Activated CD4-positive, alpha-beta T cell treated with anti-CD3 and anti-CD28 coated beads, Interleukin-2, amount 50 U/mL, for 4 hours (primary cell): ENCODE measurements around the gene CAPNS2.

Experiments
- DNase-seq, 2 experiments: peaks; one replicate each; pipeline ENCODE4 v3.0.0-alpha.2; 2020

The CAPNS2 gene

DNA sequence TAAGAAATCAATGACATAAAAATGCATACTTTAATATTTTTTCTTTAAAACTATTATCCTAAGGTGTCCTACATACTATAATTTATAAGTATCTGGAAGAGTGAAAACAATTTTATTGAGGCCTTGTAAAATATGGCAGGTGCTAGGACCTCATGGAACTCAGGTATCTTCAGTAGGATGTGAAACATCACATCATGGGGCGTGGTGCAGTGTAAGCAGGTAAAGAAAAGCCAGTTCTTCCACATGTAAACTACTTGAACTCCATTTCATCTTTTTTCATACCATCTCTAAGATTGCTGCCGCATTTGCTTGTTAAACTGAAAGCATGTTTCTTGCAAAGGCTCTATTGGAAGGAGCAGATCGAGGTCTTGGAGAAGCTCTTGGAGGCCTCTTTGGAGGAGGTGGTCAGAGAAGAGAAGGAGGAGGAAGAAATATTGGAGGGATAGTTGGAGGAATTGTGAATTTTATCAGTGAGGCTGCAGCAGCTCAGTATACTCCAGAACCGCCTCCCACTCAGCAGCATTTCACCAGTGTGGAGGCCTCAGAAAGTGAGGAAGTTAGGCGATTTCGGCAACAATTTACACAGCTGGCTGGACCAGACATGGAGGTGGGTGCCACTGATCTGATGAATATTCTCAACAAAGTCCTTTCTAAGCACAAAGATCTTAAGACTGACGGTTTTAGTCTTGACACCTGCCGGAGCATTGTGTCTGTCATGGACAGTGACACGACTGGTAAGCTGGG is at the start of gene CAPNS2:
Gene CAPNS2 (plus strand): TSS at position 253 of the 744 bp plus-strand sequence. CDS start 73 bp downstream, at position 326.
- no peak for DNase-seq

DNA sequence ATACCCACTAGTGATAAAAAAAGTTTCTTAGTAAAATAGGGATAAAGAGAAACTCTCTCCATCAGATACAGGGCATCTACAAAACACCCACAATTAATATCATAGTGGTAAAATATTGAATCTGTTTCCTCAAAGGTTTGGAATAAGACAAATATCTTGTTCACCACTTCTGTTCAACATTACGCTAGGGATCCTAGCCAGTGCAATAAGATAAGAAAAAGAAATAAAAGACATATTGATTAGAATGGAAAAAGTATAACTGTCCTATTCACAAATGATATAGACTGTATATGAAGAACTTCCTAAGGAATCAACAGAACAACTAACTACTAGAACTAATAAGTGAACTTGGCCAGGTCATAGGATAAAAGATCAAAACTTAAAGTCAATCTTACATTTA is 44.7 kb upstream of the CAPNS2 start:
- no peak for DNase-seq

DNA sequence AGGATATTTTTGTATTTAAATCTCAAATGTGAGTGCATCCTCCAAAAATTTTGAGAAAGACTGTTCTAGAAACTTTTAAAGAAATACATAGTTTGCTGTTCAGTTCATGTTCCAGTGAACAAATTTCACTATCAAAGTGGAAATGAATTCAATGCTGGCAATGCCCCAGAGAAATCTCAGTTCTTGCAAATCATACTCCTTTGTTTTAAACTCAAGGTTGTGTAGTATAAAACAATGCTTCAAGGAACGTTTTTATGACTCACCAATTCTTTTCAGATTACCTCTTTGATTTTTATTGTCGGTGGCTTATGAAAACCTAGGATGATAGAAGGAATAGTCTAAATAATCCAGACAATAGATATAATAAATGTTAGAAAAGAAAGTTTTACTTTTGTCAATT is 40.0 kb upstream of the CAPNS2 start:
- no peak for DNase-seq

DNA sequence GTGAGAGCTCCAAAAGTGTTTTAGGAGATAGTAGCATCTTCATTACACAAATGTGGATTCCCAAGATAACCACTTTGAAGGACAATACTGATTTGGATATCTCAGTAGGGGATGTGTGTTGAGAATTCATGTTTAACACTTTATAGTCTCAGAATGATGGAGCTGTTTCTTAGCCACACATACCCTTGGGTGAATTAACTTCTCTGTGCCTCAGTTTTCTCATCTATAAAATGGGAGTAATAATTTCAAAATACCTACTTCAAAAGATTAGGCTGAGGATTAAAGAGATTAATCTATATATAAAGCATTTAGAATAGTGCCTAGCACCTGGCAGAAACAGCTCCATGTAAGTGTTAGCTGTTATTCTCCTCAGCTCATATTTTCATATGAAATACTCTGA is 38.6 kb upstream of the CAPNS2 start:
- no peak for DNase-seq

DNA sequence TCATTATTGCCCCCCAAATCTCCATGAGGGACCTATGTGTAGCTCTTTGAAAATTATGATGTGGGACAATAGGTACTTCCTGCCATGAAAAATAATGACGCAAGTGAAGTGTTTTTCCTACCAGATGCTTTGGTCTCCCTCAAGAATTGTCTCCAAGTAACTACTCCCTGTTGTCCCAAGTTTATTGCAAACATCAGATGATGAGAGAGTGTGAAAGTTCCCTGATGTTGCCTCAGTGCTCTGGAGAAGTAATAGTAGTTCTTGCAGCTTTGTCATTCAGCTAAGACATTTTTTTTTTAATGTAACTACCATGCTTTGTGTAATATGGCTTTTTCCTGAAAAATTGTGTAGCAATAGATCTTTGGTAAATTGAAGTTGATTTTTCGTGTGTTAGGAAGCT is 37.5 kb upstream of the CAPNS2 start:
- no peak for DNase-seq

DNA sequence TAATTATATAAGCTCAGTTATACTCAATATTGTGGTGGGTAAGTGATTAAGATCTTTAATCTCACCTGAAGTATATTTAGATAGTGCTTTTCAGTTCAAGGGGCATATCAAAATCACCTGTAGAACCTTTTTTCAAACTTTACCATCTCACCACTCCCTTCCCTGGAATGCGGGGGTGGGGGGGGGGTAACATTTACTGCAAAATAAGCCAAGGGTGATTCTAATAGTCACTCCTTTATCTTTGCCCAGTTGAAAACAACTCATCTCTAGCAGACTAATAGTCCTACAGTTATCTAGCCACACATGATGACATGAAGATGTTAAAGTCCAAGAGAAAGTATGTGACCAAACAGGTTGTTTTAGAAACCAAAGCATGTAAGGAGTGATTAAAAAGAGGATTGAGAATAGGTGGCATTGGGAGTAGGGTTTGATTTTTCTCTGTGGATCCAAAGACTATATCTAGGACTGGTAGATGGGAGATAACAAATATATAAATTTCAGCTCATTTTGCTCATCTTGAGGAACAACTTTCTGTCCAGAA is 36.1 kb upstream of the CAPNS2 start:
- DNase-seq = no peak

DNA sequence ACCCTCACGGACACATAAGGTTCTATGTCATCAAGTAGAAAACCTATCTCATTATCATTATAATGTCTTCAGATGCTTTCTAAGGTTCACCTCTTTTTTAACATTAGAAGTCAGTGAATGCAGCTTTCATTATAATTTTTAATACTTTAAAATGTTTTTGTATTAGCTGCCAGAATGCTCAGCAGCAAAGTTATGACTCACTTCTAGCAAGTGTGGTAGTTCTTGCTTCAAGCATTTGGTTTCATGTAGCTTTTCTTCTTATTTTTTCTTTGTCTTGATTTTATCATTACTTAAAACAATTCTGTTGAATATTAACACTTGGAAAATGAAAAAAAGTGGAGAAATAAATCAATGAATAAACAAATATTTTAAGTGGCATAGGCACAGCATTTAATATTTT is 34.3 kb upstream of the CAPNS2 start:
- no peak for DNase-seq

DNA sequence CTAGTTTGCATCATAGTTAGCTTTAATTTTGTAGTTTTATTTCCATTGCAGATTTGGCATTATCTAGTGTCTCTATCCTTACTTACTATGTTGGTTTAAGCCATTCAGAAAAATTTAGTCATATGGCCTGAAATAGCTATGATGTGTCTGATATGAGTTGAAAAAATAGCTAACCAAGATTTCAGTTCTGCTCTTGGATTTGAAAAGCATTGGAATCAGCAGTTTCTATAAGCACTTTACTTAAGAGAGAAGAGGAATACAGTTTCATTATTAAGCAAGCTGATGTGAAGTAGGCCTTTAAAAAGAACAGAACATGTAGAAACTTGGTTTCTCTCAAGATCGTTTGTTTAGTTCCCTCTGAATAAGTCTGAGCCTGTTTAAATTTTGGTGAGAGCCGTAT is 31.7 kb upstream of the CAPNS2 start:
- no peak for DNase-seq

DNA sequence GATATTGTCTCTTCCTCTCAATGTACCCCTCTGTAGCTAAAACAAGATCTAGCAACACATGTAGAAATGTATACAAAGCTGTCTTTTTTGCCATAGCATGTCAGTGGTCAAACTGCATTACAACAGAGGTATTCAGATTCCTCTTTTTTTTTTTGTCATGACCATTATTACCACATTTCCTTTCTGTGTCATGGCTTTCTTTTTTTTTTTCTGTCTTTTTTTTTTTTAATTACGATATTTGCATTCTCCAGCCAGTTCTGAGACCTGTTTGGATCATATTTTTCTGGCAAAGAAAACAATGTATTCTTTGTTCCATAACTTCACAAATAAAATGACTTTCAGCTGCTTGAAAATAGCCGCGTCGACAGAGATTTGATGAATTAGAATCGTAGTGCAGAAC is 27.4 kb upstream of the CAPNS2 start:
- no peak for DNase-seq

DNA sequence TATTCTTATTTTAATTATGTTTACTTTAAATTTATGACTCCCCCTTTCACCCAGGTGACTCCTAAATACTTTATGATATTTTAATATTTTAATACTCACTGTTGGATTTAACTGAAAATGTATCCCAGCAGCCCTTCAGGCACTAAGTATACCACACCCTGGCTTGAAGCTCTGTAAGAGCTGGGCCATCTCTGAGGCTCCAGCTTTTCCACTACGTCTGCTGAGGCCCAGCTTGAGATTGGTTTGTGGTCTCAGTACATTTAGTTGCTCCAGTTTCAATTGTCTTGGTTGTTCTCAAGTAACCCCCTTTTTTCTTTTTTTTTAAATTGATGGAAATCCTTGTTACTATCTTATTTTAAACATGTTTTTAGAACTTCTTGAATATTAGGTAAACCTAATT is 27.0 kb upstream of the CAPNS2 start:
- DNase-seq = no peak

DNA sequence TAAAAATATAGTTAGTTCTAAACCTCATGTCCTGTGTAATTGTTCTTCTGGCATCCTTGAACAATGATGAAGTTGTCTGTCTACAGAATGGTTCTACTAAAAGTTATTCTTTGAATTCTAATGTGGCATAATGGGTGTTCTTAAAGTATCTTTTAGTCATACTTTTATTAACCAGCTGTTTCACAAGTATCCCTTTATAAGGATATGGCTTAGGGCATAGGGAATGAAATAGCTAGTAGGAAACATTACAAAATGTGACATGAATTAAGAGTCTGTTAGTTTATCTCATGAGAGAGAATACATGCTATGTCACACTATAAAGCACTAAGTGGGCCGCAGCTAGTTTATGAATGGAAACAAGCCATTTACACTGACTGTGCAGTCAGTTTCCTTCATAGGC is 26.3 kb upstream of the CAPNS2 start:
- no peak for DNase-seq

DNA sequence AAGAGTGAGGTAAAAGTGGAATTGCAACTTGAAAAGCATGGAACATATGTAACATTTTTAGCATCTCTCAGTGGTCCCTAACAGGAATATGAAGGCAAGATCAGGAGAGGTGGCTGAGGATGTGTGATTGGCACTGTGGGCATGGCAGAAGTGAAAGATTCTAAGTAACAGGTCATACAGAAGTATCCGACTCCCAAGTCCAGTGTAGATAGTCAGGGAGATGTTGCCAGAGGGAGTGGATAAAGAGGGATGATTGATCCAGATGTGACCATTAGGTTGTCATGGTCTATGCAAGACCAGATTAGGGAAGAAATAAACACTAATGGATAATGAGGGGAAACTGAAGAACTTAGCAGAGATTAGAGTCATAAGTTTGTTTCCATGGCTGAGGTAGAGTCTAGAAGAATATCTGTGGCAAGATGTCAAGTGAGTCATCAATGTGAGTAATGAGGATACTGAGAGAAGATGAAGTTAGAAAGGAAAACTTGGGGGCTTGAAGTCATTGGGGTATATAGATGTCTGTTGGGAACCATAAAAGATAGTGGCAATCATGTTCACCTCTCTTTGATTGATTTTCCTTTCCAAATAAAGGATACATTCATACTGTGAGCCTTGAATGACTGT is 23.9 kb upstream of the CAPNS2 start:
- no peak for DNase-seq

DNA sequence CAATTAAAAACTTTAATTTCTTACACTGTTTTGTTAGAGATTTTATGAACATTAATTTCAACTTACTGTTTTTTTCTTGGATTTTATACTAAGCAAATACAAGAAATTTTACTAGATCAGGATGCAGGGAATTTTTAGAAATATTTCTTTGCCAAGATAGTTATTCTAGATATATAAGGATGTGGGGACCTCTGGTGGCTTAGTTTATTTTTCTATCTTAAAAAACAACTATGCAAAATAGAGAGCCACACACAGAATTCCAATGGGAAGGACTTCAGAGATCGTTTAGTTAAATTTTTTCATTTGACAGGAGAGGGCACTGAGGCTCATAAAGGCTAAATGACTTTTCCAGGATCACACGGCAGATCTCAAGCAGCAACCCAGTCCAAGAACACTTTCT is 23.0 kb upstream of the CAPNS2 start:
- DNase-seq = no peak

DNA sequence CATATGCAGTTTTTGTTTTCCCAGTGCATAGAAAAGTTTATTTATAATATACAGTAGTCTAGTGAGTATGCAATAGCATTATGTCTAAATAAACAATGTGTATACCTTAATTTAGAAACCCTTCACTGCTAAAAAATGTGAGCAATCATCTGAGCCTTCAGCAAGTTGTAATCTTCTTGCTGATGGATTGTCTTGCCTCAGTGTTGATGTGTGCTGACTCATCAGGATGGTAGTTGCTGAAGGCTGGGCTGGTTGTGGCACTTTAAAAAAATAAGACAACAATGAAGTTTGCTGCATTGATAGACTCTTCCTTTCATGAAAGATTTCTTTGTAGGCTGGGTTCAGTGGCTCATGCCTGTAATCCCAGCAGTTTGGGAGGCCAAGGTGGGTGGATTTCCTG is 13.9 kb upstream of the CAPNS2 start:
- no peak for DNase-seq

DNA sequence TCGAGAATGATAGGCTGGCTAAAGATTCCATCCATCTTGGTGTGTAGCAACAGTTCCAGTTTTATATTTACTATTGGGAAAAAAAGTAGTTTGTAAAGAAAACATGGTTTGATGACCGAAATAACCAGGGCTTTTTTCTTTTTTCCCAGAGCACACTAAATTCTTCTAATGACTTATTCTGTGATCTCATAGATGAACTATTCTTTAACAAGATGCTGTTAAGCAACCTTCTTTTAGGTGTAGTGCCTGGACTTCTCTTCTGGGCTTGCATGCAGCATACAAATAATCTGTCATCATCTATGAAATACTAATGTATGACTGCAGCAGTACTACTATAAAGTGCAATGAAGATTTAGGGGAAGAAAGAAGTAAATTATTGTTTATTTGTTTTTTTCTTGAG is 11.0 kb upstream of the CAPNS2 start:
- DNase-seq = no peak

DNA sequence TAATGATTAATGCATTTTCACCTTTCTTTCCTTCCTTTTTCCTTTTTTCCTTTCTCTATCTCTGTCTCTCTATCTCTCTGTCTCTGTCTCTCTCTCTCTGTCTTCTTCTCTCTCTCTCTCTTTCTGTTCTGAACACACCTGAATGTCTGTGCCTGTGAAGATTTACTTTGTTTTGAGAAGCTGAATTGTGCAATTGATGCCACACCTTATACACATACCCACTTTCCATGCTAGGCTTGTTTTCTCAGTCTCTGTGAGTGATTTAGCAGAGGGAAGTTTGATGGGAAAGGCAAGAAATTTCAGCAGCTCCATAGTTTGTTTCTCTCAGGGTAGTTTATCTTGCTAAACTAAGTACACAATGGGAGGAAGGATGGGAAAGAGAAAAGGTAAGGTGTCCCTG is 9.3 kb upstream of the CAPNS2 start:
- DNase-seq = no peak

DNA sequence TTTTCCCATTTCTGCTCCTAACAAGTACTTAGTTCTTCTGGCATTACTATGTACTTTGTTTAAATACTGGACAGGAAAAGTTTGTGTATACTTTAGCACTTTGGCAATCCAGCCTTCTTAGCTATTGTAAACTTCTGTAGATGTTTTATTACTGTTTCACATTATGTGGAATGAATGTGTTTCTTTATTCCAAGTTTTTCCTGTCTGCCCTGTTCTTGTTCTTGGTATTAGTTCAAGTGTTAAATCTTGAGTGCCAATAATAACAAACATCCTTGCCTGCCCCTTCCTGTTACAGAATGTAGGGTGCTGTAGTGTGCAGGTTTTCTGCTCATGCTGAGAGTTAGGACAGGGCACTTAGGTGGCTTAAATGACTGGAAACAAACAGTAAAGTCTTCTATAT is 7.3 kb upstream of the CAPNS2 start:
- no peak for DNase-seq

DNA sequence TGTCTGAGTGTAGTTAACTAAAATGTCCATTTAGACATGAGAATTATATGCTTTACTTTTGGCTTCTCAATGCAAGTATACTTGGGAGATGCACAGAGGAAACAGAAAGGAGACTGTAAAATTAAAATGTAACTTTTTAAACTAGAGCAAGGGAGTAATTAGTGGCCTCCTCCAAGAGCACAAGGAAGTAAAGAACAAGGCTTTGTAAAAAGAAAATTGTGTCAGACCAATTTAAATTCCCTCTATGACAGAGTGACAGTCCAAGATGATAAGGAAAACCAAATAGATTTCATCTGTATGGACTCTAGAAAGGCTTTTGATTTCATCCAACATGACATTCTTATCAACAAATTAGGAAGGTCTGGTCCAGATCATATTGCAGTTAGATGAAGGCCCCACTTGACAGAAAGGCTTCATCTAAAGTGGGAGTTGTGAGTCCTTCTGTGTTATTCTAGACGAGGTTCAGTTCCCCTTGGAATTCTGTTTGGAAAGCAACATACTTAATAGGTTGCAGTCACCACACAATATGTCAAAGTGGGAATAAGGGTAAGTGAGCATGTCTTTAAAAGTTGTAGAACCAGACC is 6.5 kb upstream of the CAPNS2 start:
- no peak for DNase-seq

DNA sequence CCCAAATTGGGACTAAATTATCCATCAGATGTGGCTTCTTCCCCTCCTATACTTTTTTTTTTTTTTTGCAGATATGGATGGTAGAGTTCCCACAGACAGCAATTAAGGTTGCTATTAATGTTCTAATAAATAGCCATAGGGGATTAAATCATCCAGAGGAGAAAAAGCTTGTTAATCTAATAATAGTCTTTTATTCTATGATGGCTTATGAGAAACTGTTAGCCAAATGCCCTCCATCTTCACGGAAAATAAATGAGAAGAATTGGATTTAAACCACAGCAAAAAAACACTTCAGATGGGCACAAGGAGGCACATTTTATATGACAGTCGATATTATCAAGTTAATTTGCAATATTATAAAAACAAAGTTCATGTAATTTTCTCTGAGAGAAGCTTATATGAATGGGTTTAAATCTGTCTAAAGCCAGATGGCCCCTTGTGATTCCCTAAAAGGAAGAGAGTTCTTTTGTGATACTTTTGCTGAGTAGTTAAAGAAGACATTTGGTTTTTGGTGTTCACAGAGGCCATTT is 5.1 kb upstream of the CAPNS2 start:
- no peak for DNase-seq

DNA sequence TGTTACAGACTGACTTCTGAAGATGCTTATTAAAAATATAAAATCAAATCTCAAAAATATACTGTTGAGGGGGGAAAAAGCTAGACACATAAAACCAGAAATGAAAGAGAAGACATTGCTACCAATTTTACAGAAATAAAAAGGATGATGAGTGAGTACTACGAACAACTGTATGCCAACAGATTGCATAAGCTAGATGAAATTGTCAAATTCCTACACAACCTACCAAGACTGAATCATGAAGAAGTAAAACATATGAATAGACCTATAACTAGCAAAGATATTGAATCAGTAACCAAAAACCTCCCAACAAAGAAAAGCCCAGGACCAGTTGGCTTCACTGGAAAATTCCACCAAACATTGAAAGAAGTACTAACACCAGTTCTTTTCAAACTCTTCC is 3.5 kb upstream of the CAPNS2 start:
- DNase-seq = no peak

DNA sequence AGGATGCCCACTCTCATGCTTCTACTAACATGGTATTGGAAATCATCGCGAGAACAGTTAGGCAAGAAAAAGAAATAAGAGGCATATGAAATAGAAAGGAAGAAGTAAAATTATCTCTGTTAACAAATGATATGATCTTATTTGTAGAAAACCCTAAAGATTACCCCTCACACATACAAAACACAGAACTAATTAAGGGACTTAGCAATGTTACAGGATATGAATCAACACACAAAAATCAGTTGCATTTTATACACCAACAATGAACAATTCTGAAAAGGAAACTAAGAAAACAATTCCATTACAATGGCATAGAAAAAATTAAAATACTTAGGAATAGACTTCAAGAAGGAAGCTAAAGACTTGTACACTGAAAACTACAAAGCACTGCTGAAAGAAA is 2.7 kb upstream of the CAPNS2 start:
- DNase-seq = no peak

DNA sequence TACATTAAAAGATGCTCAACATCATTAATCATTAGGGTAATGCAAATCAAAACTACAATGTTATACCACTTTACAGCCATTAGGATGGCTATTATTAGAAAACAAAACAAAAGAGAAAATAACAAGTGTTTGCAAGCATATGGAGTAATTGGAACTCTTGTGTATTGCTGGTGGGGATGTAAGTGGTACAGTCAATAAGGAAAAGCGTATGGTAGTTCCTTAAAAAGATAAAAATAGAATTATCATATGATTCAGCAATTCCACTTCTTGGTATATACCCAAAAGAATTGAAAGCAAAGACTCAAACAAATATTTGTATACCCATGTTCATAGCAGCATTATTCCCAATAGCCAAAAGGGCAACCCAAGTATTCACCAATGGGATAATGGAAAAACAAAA is 1.4 kb upstream of the CAPNS2 start:
- no peak for DNase-seq

DNA sequence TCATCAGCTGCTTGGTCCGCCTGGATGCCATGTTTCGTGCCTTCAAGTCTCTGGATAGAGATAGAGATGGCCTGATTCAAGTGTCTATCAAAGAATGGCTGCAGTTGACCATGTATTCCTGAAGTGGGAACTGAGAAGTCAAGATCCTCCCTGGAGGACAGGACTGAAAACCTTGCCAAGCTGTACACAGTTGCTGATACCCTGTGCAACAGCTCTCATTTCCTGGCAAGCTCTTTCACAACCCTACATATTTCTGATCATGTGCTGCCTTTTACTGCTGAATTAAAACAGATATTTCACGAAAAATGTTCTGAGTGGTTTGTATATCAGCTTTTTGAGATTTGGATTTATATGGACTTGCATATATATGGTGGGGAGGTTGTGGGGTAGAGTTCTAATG is 898 bp downstream of the CAPNS2 start:
- DNase-seq = no peak

DNA sequence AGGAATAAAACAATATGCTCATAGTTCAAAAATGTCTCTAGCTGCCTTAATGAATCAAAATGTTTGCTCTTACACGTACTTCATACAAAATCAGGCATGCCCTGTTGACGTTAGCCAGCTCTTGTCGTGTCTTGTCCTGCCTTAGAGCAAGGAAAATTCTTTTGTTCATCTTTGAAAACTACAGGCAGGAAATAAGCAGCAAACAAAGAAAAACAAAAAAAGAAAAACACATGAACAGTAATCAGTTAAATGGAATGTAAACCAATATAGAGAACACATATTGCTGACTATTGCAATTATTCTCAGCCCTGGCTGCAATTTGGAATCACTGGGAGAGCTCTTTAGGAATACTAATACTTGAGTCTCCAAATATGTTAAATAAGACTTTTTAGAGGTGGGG is 1.7 kb downstream of the CAPNS2 start:
- DNase-seq = no peak
